Measurements from ENCODE around the gene NPFF. TPM values are rescaled to one million over a fixed set of nuclear protein-coding genes. Genes with fewer than 3 reads are reported as not detected.

Gene NPFF
- total RNA-seq, 2 donors from 2014 or later, result not detected

GRCh38 chr12:53515291-53515680, 8.0 kb upstream of the NPFF start:
- 87 to 100% methylated on average over 2 of the region's 2 CpGs for WGBS, 2 experiments (ENCODE audit: insufficient coverage in 1 of 2, insufficient read length in 1 of 2)
- Mint-ChIP-seq H3K27ac (no peak overlapping the region), H3K4me3 (no peak overlapping the region)

GRCh38 chr12:53514628-53515290, 7.5 kb upstream of the NPFF start:
- no peak for TF ChIP-seq CTCF (conservative IDR thresholded peaks at IDR 0.05)
- WGBS, 2 experiments (ENCODE audit: insufficient coverage in 1 of 2, insufficient read length in 1 of 2), result 89 to 98% methylated on average over 5 of the region's 6 CpGs

More at GRCh38 chr12:53515291-53515680, 8.0 kb upstream of the NPFF start:
- H3K9me3 ChIP-seq (ENCODE audit: control insufficient read depth, low read length), result no peaks in the 10 kb centered on the region
- H3K4me1 Mint-ChIP-seq, result no peaks in the 10 kb centered on the region
- no peak overlapping the region for H3K27ac ChIP-seq (ENCODE audit: low read depth, low read length)
- H3K4me1 ChIP-seq (ENCODE audit: control insufficient read depth, insufficient read depth, low read length), result no peaks in the 10 kb centered on the region
- no peak overlapping the region for H3K4me3 ChIP-seq (ENCODE audit: low read length)
- no peak for DNase-seq
- H3K27me3 ChIP-seq (ENCODE audit: control insufficient read depth, insufficient read depth, low read length, poor library complexity, severe bottlenecking), result no peaks in the 10 kb centered on the region
- H3K27me3 Mint-ChIP-seq (ENCODE audit: insufficient read depth), result no peaks in the 10 kb centered on the region
- H3K9ac ChIP-seq (ENCODE audit: extremely low read depth, low read length, poor library complexity, severe bottlenecking), result no peak overlapping the region
- peaks cover 40% of the 10 kb centered on the region for H3K36me3 Mint-ChIP-seq (ENCODE audit: low read depth)
- H3K36me3 ChIP-seq (ENCODE audit: control insufficient read depth, insufficient read depth, low read length), result peaks cover 74% of the 10 kb centered on the region
- TF ChIP-seq CTCF (conservative IDR thresholded peaks at IDR 0.05), result no peak
- no peaks in the 10 kb centered on the region for H3K9me3 Mint-ChIP-seq

GRCh38 chr12:53513712-53514410, 6.6 kb upstream of the NPFF start:
- peaks cover 67% of the 10 kb centered on the region for H3K36me3 ChIP-seq (ENCODE audit: control insufficient read depth, insufficient read depth, low read length)
- H3K4me1 ChIP-seq (ENCODE audit: control insufficient read depth, insufficient read depth, low read length), result no peaks in the 10 kb centered on the region
- H3K9me3 Mint-ChIP-seq, result no peaks in the 10 kb centered on the region
- no peaks in the 10 kb centered on the region for H3K27me3 ChIP-seq (ENCODE audit: control insufficient read depth, insufficient read depth, low read length, poor library complexity, severe bottlenecking)
- no peaks in the 10 kb centered on the region for H3K27me3 Mint-ChIP-seq (ENCODE audit: insufficient read depth)
- no peak overlapping the region for H3K27ac Mint-ChIP-seq
- TF ChIP-seq CTCF (conservative IDR thresholded peaks at IDR 0.05), result no peak
- no peaks in the 10 kb centered on the region for H3K4me1 Mint-ChIP-seq
- no peak for DNase-seq
- no peak overlapping the region for H3K27ac ChIP-seq (ENCODE audit: low read depth, low read length)
- H3K9me3 ChIP-seq (ENCODE audit: control insufficient read depth, low read length), result no peaks in the 10 kb centered on the region
- WGBS, 2 experiments (ENCODE audit: insufficient coverage in 1 of 2, insufficient read length in 1 of 2), result 95 to 96% methylated on average over 4 to 6 of the region's 6 CpGs
- H3K4me3 ChIP-seq (ENCODE audit: low read length), result no peak overlapping the region
- H3K36me3 Mint-ChIP-seq (ENCODE audit: low read depth), result peaks cover 30% of the 10 kb centered on the region
- no peak overlapping the region for H3K4me3 Mint-ChIP-seq
- no peak overlapping the region for H3K9ac ChIP-seq (ENCODE audit: extremely low read depth, low read length, poor library complexity, severe bottlenecking)

More at GRCh38 chr12:53514628-53515290, 7.5 kb upstream of the NPFF start:
- no peaks in the 10 kb centered on the region for H3K4me1 Mint-ChIP-seq
- H3K4me3 Mint-ChIP-seq, result no peak overlapping the region
- peaks cover 73% of the 10 kb centered on the region for H3K36me3 ChIP-seq (ENCODE audit: control insufficient read depth, insufficient read depth, low read length)
- no peaks in the 10 kb centered on the region for H3K9me3 Mint-ChIP-seq
- H3K9me3 ChIP-seq (ENCODE audit: control insufficient read depth, low read length), result no peaks in the 10 kb centered on the region
- H3K27me3 Mint-ChIP-seq (ENCODE audit: insufficient read depth), result no peaks in the 10 kb centered on the region
- no peak overlapping the region for H3K27ac ChIP-seq (ENCODE audit: low read depth, low read length)
- H3K4me3 ChIP-seq (ENCODE audit: low read length), result no peak overlapping the region
- H3K27me3 ChIP-seq (ENCODE audit: control insufficient read depth, insufficient read depth, low read length, poor library complexity, severe bottlenecking), result no peaks in the 10 kb centered on the region
- DNase-seq, result no peak
- no peak overlapping the region for H3K9ac ChIP-seq (ENCODE audit: extremely low read depth, low read length, poor library complexity, severe bottlenecking)
- H3K4me1 ChIP-seq (ENCODE audit: control insufficient read depth, insufficient read depth, low read length), result no peaks in the 10 kb centered on the region
- peaks cover 36% of the 10 kb centered on the region for H3K36me3 Mint-ChIP-seq (ENCODE audit: low read depth)
- H3K27ac Mint-ChIP-seq, result no peak overlapping the region

Data from endodermal cell (in vitro differentiated cells).